NCI-H2107 treated with DMSO at 0.1 percent for 48 hours (cell line): Measurements from ENCODE around the gene FRY.
"Not testable (repeated sequence)": the region's sequence is repeated elsewhere in the genome, so short reads cannot be mapped to it uniquely, and the experiment has no call there.

ENCODE experiments used
- DNase-seq: peaks from one replicate; lab custom pipeline; 2025; ENCODE audit not compliant: unreplicated experiment; lab: John Stamatoyannopoulos, UW

FRY gene

GRCh38 chr13:32031025-32031814 is at the start of gene FRY:
TSS of gene FRY (plus strand) at chr13:32031774. CDS start at chr13:32031796, 22 bp downstream.
- DNase-seq: no peak

GRCh38 chr13:31982124-31982523 is 49.5 kb upstream of the FRY start:
- no peak for DNase-seq

DNA sequence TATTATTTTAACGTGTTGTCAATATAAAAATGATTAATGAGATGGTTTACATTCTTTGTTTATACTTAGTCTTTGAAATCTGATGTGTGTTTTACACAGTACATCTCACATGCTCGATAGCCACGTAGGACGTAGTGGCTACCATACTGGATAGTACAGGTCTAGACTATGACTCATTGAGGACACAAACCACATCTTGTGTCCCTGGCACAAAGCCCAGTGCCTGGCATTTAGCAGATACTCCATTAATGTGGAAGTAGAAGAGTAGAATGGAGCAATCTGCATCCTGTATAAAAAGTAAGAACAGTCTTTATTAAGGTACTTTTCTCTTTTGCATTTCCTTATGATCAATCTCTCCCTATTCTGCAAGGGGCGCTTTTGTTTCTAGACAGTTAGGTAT is 49.0 kb upstream of the FRY start:
- peak; percentile 37 for DNase-seq

DNA sequence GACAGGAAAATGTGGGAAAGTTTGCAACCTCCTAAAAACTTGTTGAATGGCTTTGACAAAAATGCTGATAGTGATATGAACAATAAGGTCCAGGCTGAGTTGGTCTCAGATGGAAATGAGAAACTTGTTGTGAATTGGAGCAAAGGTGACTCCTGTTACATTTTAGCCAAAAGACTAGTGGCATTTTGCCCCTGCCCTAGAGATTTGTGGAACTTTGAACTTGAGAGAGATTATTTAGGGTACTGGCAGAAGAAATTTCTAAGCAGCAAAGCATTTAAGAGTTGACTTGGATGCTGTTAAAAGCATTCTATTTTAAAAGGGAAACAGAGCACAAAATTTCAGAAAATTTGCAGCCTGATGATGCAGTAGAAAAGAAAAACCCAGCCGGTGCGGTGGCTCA is 47.9 kb upstream of the FRY start:
- not testable (repeated sequence) for DNase-seq

GRCh38 chr13:31984388-31984787 is 47.2 kb upstream of the FRY start:
- DNase-seq: not testable (repeated sequence)

DNA sequence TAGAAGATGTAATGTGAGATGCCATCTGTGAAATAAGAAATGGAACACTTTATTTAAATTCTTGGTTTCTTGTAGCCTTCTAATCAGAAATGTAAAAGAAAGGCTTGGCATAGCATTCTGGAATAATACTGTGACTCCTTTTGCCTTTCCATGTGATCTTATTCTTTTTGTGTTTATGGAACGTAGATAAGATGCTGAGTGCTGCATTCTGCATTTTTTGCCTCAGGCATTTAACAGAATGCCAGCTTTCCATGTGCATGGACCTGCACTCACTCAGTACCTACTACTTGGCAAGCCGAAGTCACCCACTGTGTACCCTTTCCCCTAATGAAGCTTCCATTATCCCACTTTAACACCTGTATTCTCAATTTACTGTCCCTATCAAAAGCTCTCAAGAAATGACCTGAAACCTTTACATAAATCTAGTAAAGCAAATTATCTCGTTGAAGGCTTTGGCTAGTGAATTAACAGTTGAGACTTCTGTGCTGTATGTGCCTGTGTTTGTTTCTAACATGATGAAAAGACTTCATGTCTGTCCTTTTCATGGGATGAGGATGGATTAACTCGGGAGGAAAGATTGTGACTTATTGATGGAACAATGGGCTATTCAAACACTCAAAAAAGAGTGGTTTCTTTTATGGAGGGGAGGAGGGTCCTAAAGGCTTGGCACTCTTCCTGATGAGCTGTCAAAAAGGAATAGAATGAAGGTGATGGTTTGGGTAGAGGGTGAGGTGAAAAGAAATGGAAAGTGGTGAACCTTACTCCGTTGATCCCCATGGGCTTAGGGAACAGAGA is 44.7 kb upstream of the FRY start:
- no peak for DNase-seq

DNA sequence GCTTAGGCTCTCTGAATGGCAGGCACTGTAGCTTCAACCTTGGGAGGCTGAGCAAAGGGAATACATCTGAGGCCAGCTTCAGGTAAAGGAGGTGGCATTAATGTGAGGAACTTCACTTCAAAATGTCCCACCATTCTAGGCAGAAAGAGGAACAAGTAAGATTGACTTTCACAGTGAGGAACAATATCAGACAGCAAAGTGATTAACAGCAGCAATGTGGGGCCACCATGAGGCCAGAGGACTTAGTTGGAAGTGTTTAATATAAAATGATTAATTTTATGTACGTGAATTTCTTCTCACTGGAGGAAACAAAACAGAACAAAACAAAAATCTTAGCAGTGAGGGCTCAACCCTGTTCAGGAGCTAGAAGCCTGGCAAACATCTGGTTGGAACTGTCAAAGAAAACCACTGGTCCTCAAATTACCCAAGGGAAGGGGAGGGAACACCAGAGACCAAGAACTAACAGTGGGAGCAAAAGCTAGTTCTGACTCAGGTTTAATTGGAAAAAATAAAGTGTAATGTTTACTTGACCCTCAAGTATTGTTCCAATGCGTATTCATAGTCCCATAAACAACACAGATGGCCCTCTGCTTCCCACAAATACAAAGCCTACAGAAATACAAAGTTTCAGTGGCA is 43.9 kb upstream of the FRY start:
- no peak for DNase-seq

DNA sequence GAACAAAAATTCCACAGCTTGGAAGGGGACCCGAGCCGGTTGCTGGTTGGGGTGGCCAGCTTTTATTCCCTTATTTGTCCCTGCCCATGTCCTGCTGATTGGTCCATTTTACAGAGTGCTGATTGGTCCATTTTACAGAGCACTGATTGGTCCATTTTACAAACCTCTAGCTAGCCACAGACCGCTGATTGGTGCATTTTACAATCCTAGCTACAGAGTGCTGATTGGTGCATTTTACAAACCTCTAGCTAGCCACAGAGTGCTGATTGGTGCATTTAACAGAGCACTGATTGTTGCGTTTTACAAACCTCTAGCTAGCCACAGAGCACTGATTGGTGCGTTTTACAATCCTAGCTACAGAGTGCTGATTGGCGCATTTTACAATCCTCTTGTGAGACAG is 37.2 kb upstream of the FRY start:
- DNase-seq: not testable (repeated sequence)

GRCh38 chr13:31996601-31997000 is 35.0 kb upstream of the FRY start:
- DNase-seq: no peak

DNA sequence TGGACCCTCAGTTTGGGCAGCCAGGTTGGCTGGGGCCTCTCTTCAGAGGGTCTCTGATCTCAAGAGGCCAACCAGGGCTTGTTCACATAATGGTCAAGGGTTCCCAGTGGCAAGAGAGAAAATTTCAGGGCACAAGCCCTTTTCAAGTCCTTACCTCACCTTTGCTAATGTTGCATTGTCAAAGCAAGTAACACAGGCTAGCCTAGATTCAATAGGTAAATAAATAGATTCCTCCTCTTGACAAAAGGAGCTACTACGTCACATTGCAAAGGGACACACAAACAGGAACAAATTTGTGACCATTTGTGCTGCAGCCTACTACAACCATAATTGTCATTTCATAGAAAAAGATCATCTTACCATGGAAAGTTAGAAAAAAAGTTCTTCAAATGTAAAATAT is 33.9 kb upstream of the FRY start:
- DNase-seq: no peak

- no peak for DNase-seq
These were observed 33.4 kb upstream of the FRY start for GRCh38 chr13:31998131-31998530.

DNA sequence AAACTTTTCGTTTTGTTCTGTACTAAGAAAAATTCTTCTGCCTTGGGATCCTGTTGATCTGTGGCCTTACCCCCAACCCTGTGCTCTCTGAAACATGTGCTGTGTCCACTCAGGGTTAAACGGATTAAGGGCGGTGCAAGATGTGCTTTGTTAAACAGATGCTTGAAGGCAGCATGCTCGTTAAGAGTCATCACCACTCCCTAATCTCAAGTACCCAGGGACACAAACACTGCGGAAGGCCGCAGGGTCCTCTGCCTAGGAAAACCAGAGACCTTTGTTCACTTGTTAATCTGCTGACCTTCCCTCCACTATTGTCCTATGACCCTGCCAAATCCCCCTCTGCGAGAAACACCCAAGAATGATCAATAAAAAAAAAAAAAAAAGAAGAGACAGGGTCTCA is 30.8 kb upstream of the FRY start:
- not testable (repeated sequence) for DNase-seq

DNA sequence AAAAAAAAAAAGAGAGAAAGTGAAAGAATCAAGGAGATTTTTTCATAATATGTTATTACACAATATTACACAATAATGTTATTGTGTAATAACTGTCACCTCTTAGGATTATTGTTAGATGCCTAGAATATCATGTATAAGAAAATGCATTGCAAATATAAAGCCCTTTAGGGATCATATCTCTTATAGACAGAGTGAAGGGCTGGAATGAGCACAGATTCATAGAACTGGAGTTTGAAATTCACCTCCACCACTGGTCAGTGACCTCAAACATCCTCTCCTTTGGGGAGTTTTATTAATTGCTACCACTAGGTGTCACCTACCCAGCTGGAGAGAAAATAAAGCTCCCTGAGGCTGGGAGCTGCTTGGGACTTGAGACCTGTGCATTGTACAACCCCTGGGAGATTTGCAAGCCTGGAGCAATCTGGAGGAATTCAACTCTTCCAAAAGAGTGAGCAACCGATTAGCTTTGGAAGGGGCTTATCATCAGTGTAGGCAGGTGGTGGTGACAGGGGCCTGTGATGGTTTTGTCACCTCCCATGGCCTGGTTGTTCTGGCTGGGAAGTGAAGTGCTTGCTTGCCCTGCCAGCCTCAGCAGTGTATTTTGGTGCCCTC is 30.3 kb upstream of the FRY start:
- no peak for DNase-seq

DNA sequence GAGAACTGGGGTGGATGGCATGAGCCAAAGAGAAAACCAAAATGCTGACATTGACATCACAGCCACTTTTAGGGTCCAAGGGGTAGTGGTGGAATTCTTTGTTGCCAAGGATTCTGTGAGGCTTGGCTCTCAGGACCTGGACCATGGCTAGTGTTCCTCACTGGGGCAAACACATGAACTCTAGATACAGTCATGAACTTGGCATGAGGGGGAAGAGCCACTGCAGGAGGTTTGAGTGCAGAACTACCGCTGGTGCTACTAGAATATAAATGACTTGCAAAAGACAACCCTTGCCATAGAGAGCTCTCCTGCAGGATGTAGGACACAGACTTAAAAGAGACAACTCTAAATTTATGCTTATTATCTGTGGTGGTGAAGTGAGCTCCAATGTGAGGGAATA is 29.8 kb upstream of the FRY start:
- no peak for DNase-seq

DNA sequence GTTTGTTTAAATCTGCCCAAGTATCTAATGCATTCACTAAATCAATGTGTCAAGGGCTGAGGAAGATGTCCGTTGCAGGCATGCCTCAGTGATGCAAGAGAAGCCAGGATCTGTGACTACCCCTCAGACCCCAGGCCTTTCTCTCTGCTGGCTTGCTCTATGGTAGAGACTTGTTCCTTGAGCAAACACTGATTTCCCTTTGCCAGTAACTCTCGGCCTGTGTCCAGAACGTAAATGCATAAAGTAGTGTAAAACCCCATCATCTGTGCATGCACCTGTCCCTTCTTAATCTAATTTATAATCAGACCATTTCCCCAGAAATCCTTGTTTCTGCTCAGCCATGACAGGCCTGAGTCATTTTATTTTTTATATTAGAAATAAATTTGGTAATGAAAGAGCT is 28.7 kb upstream of the FRY start:
- DNase-seq: no peak

DNA sequence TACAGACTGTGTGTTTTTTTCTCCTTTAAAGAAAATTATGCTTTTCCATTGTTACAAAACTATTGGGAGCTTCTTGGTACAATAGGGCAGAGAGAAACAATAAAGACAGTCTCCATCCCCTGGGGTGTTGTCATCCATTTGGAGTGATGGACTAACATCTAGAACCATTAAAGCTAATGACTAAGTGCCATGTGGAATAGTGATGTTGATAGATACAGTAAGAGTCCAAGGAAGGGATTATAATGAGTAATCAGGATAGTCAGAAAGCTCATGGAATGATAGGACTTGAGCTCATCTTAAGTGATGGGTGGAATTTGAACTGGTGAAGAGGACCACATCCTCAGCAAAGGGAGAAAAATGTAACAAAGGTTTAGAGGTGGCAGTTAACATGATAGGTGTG is 24.1 kb upstream of the FRY start:
- DNase-seq: no peak

DNA sequence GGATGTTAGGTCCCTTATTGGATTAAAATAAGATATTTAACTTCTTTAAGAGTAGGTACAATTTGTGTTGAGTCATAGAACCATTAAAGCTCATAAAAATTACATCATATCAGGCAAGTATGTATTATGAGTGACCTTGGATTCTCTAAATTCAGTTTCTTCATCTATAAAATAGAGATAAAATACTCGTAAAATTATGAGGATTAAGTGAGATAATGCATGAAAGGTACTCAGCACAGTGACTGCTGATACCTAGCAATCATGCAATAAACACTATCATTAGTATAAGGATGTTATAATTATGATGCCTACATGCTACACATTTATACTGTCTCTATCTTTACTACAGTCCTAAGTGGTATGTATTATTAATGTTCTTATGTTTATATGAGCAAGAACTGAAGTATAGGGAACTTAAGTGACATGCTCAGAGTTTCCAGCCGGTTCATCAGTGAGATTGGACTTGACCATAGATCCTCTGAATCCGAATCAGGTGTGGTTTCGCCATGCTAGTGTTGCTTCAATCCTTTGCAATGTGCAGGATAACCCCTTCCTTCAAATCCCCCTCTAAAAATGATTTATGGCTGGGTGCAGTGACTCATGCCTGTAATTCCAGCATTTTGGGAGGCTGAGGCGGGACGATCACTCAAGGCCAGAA is 22.9 kb upstream of the FRY start:
- DNase-seq: no peak

- DNase-seq: no peak
These were observed 22.2 kb upstream of the FRY start for GRCh38 chr13:32009362-32009761.

- no peak for DNase-seq
These were observed 21.4 kb upstream of the FRY start for GRCh38 chr13:32010136-32010535.

- DNase-seq: no peak
These were observed 19.6 kb upstream of the FRY start for GRCh38 chr13:32011971-32012370.

GRCh38 chr13:32013181-32013580 is 18.4 kb upstream of the FRY start:
- no peak for DNase-seq
